Neural progenitor cell (in vitro differentiated cells): ENCODE results near the gene NRG2. TPM values are rescaled to one million over a fixed set of nuclear protein-coding genes. Genes with fewer than 3 reads are reported as not detected.
A peak's percentile ranks its signal among the peaks of the same experiment; 100 is the strongest.

Experiments
- DNase-seq: peaks from one replicate; pipeline ENCODE4 v3.0.0-alpha.2; 2016; ENCODE audit warnings: low spot score
- H2AFZ ChIP-seq: fragments of 200-600 bp; sonication (generic); replicated peaks from 2 replicates; pipeline ENCODE4 v1.6.1; 2016; ENCODE audit warnings: antibody characterized with exemption
- H3F3A ChIP-seq: fragments of 200-600 bp; sonication (generic); 2 replicates; pipeline ENCODE4 v1.6.1; 2016; ENCODE audit warnings: antibody characterized with exemption, low read depth
- H3K27ac ChIP-seq: fragments of 200-600 bp; sonication (generic); 2 replicates; pipeline ENCODE4 v1.5.1; 2016; ENCODE audit warnings: mild to moderate bottlenecking
- H3K27me3 ChIP-seq: fragments of 200-600 bp; sonication (generic); 2 replicates; pipeline ENCODE4 v1.6.1; 2016; ENCODE audit warnings: mild to moderate bottlenecking, moderate library complexity
- H3K36me3 ChIP-seq: fragments of 200-600 bp; sonication (generic); 2 replicates; pipeline ENCODE4 v1.5.1; 2016
- H3K4me1 ChIP-seq: fragments of 200-600 bp; sonication (generic); 2 replicates; pipeline ENCODE4 v1.6.1; 2016; ENCODE audit warnings: mixed run types
- H3K4me2 ChIP-seq: fragments of 200-600 bp; sonication (generic); 2 replicates; pipeline ENCODE4 v1.6.1; 2016
- H3K4me3 ChIP-seq: fragments of 200-600 bp; sonication (generic); 2 replicates; pipeline ENCODE4 v1.5.1; 2016
- H3K79me2 ChIP-seq: fragments of 200-600 bp; sonication (generic); 2 replicates; pipeline ENCODE4 v1.6.1; 2016; ENCODE audit warnings: low read depth
- H3K9ac ChIP-seq: fragments of 200-600 bp; sonication (generic); 2 replicates; pipeline ENCODE4 v1.6.1; 2016
- H3K9me3 ChIP-seq: fragments of 200-600 bp; sonication (generic); 2 replicates; pipeline ENCODE4 v1.5.1; 2016; ENCODE audit warnings: low read depth
- H4K20me1 ChIP-seq: fragments of 200-600 bp; sonication (generic); 2 replicates; pipeline ENCODE4 v1.6.1; 2016; ENCODE audit warnings: low read depth
- H3K27ac Mint-ChIP-seq: 3 replicates; pipeline ENCODE4 v1.8.0; 2021; ENCODE audit warnings: mixed read lengths
- H3K27me3 Mint-ChIP-seq: 2 replicates; pipeline ENCODE4 v1.8.0; 2022; ENCODE audit warnings: low read depth, mild to moderate bottlenecking, inconsistent platforms, moderate library complexity, mixed read lengths; ENCODE audit not compliant: insufficient read depth
- H3K36me3 Mint-ChIP-seq: 3 replicates; pipeline ENCODE4 v1.8.0; 2021; ENCODE audit warnings: mixed read lengths
- H3K4me1 Mint-ChIP-seq: 3 replicates; pipeline ENCODE4 v1.8.0; 2021; ENCODE audit warnings: mixed read lengths
- H3K4me3 Mint-ChIP-seq: 3 replicates; pipeline ENCODE4 v1.8.0; 2021; ENCODE audit warnings: mild to moderate bottlenecking, moderate library complexity, mixed read lengths
- H3K9me3 Mint-ChIP-seq: 3 replicates; pipeline ENCODE4 v1.8.0; 2020; ENCODE audit warnings: mixed read lengths
- CTCF ChIP-seq: fragments of 200-600 bp; sonication (generic); IDR thresholded peaks from 2 replicates; pipeline ENCODE4 v1.5.1; 2017; ENCODE audit warnings: antibody characterized with exemption, mild to moderate bottlenecking
- EZH2 ChIP-seq: fragments of 200-600 bp; sonication (generic); IDR thresholded peaks from 2 replicates; pipeline ENCODE4 v1.6.1; 2017; ENCODE audit warnings: antibody characterized with exemption, mild to moderate bottlenecking, moderate library complexity
- EZH2phosphoT487 ChIP-seq: fragments of 200-600 bp; sonication (generic); IDR thresholded peaks from 2 replicates; pipeline ENCODE4 v1.6.1; 2017; ENCODE audit warnings: antibody characterized with exemption
- total RNA-seq: library from RNA; depleted of rRNA; stranded (reverse); fragments of >200 nt; gene quantifications from 2 replicates; pipeline ENCODE4 v1.2.3, GENCODE V29; 2015; ENCODE audit warnings: low replicate concordance

Gene NRG2
- total RNA-seq, 1 donor from 2014 or later, result 0.13 TPM

- DNase-seq, result no peak
- no peak overlapping the region for H3K27ac Mint-ChIP-seq
- Histone ChIP-seq H3F3A (no peaks in the 10 kb centered on the region), H3K27me3 (peaks cover 17% of the 10 kb centered on the region), H3K9me3 (no peaks in the 10 kb centered on the region), H3K36me3 (no peaks in the 10 kb centered on the region), H2AFZ (no peak overlapping the region), H3K9ac (no peak overlapping the region), H3K79me2 (no peaks in the 10 kb centered on the region), H3K27ac (no peak overlapping the region), H3K4me3 (no peak overlapping the region), H4K20me1 (no peaks in the 10 kb centered on the region), H3K4me2 (no peak overlapping the region), H3K4me1 (no peaks in the 10 kb centered on the region)
- no peaks in the 10 kb centered on the region for H3K4me1 Mint-ChIP-seq
- TF ChIP-seq CTCF, result no peak
- TF ChIP-seq EZH2phosphoT487, result no peak
- no peak for TF ChIP-seq EZH2
- no peaks in the 10 kb centered on the region for H3K36me3 Mint-ChIP-seq
- H3K9me3 Mint-ChIP-seq, result no peaks in the 10 kb centered on the region
- peaks cover 3% of the 10 kb centered on the region for H3K27me3 Mint-ChIP-seq
- H3K4me3 Mint-ChIP-seq, result no peak overlapping the region
Observed at GRCh38 chr5:139926797-139927503, 116.1 kb downstream of the NRG2 start.

GRCh38 chr5:139925650-139926640, 117.2 kb downstream of the NRG2 start:
- no peak overlapping the region for H3K4me3 ChIP-seq
- H3K4me1 Mint-ChIP-seq, result no peaks in the 10 kb centered on the region
- H4K20me1 ChIP-seq, result no peaks in the 10 kb centered on the region
- no peaks in the 10 kb centered on the region for H3K79me2 ChIP-seq
- no peak overlapping the region for H3K4me3 Mint-ChIP-seq
- no peak overlapping the region for H3K4me2 ChIP-seq
- TF ChIP-seq EZH2phosphoT487 (no peak), EZH2 (no peak), CTCF (no peak)
- DNase-seq, result no peak
- H3K27ac ChIP-seq, result no peak overlapping the region
- H3K36me3 Mint-ChIP-seq, result no peaks in the 10 kb centered on the region
- H3K27ac Mint-ChIP-seq, result no peak overlapping the region
- no peak overlapping the region for H2AFZ ChIP-seq
- peaks cover 5% of the 10 kb centered on the region for H3K27me3 Mint-ChIP-seq
- peaks cover 24% of the 10 kb centered on the region for H3K27me3 ChIP-seq
- H3F3A ChIP-seq, result no peaks in the 10 kb centered on the region
- no peaks in the 10 kb centered on the region for H3K9me3 ChIP-seq
- H3K9me3 Mint-ChIP-seq, result no peaks in the 10 kb centered on the region
- H3K9ac ChIP-seq, result no peak overlapping the region
- no peaks in the 10 kb centered on the region for H3K36me3 ChIP-seq
- H3K4me1 ChIP-seq, result no peaks in the 10 kb centered on the region

GRCh38 chr5:139925216-139925562, 117.9 kb downstream of the NRG2 start:
- no peaks in the 10 kb centered on the region for H3K36me3 ChIP-seq
- H3K4me3 ChIP-seq, result no peak overlapping the region
- no peak overlapping the region for H3K4me2 ChIP-seq
- no peaks in the 10 kb centered on the region for H3K4me1 Mint-ChIP-seq
- TF ChIP-seq CTCF (no peak), EZH2phosphoT487 (no peak)
- H3K4me1 ChIP-seq, result no peaks in the 10 kb centered on the region
- DNase-seq, result no peak
- H3K27me3 Mint-ChIP-seq, result peaks cover 5% of the 10 kb centered on the region
- peaks cover 29% of the 10 kb centered on the region for H3K27me3 ChIP-seq
- no peaks in the 10 kb centered on the region for H4K20me1 ChIP-seq
- no peaks in the 10 kb centered on the region for H3F3A ChIP-seq
- no peaks in the 10 kb centered on the region for H3K79me2 ChIP-seq
- H3K9ac ChIP-seq, result no peak overlapping the region
- H3K9me3 ChIP-seq, result no peaks in the 10 kb centered on the region
- H3K9me3 Mint-ChIP-seq, result no peaks in the 10 kb centered on the region
- no peak overlapping the region for H3K27ac ChIP-seq
- peak overlapping the region; percentile 34 for H3K27ac Mint-ChIP-seq
- no peak overlapping the region for H3K4me3 Mint-ChIP-seq
- no peaks in the 10 kb centered on the region for H3K36me3 Mint-ChIP-seq
- no peak overlapping the region for H2AFZ ChIP-seq
